ENCODE measurements around the gene RASAL2. TPM values are rescaled to one million over a fixed set of nuclear protein-coding genes. Genes with fewer than 3 reads are reported as not detected.

The RASAL2 gene
- total and polyA plus RNA-seq, 2 of the 13 experiments (the other 11 are each of a cell fraction or from before 2014, with no cell fraction given): 5.4 to 5.9 TPM

- no peaks in the 10 kb centered on the region for H4K20me1 ChIP-seq (ENCODE audit: insufficient read depth, low read length)
- ChIA-PET POLR2A (no interaction called here), CTCF (ENCODE audit: low intra/inter-chr PET ratio, low total read pairs) (no interaction called here)
- H3K27me3 ChIP-seq (ENCODE audit: control insufficient read depth in 1 of 2, insufficient read depth in 2 of 2, low read length in 2 of 2): no peaks in the 10 kb centered on the region
- ATAC-seq (no peak), DNase-seq (ENCODE audit: low spot score) (no peak), FAIRE-seq (no peak)
- no peak overlapping the region for H2AFZ ChIP-seq (ENCODE audit: low read length)
- in situ Hi-C loops (cut with HindIII; ENCODE audit: extremely low pct_ligation_motif_present, low pct_unique_long_range_greater_than_20kb): no loop called here
- H3K9me3 ChIP-seq (ENCODE audit: low read length): no peaks in the 10 kb centered on the region
- no peak overlapping the region for H3K27ac ChIP-seq (ENCODE audit: extremely low read length, insufficient read depth, low read length)
- no peak overlapping the region for H3K4me3 ChIP-seq (replicated peaks in 1 of 3; ENCODE audit: insufficient read depth in 1 of 3, low read depth in 2 of 3, low read length in 3 of 3)
- TF ChIP-seq FOXC1 (CRISPR knock-in tag; IDR thresholded peaks at IDR 0.05; ENCODE audit: borderline replicate concordance): no peak
- TF ChIP-seq BORCS8-MEF2B (CRISPR knock-in tag; IDR thresholded peaks at IDR 0.05): no peak
- no peak for TF ChIP-seq CCAR2 (optimal IDR thresholded peaks at IDR 0.05; ENCODE audit: low read depth, low read length)
- TF ChIP-seq LBX2 (CRISPR knock-in tag; IDR thresholded peaks at IDR 0.05; ENCODE audit: borderline replicate concordance): no peak
- no peak for TF ChIP-seq ZFX (CRISPR knock-in tag; IDR thresholded peaks at IDR 0.05; ENCODE audit: low read depth)
- TF ChIP-seq ZSCAN25 (CRISPR knock-in tag; IDR thresholded peaks at IDR 0.05): no peak
- TF ChIP-seq CBX5 (CRISPR knock-in tag; IDR thresholded peaks at IDR 0.05; ENCODE audit: borderline replicate concordance): no peak
- no peak for TF ChIP-seq THAP8 (CRISPR knock-in tag; IDR thresholded peaks at IDR 0.05; ENCODE audit: borderline replicate concordance)
- no peak for TF ChIP-seq ZBTB8A (CRISPR knock-in tag; IDR thresholded peaks at IDR 0.05; ENCODE audit: borderline replicate concordance, low read depth)
- TF ChIP-seq, protein P1, sequence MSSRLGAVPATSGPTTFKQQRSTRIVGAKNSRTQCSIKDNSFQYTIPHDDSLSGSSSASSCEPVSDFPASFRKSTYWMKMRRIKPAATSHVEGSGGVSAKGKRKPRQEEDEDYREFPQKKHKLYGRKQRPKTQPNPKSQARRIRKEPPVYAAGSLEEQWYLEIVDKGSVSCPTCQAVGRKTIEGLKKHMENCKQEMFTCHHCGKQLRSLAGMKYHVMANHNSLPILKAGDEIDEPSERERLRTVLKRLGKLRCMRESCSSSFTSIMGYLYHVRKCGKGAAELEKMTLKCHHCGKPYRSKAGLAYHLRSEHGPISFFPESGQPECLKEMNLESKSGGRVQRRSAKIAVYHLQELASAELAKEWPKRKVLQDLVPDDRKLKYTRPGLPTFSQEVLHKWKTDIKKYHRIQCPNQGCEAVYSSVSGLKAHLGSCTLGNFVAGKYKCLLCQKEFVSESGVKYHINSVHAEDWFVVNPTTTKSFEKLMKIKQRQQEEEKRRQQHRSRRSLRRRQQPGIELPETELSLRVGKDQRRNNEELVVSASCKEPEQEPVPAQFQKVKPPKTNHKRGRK (CRISPR knock-in tag; IDR thresholded peaks at IDR 0.05): no peak
- H3K4me2 ChIP-seq (ENCODE audit: low read depth, low read length): no peak overlapping the region
- H3K79me2 ChIP-seq (ENCODE audit: insufficient read depth, low read length): no peaks in the 10 kb centered on the region
- BruUV-seq (replicated peaks): no TSS peak
- no peak overlapping the region for H3K9ac ChIP-seq (ENCODE audit: insufficient read depth, low read depth, low read length)
- H3K4me1 ChIP-seq (ENCODE audit: insufficient read depth, low read length): no peaks in the 10 kb centered on the region
- peaks cover 0 to 7% of the 10 kb centered on the region in 2 experiments; a peak in 2 of 5 replicates for H3K36me3 ChIP-seq (replicated peaks in 1 of 2; ENCODE audit: control insufficient read depth in 1 of 2, insufficient read depth in 2 of 2, low read length in 2 of 2)
- intact Hi-C loops (cut with micrococcal nuclease; ENCODE audit: unreplicated experiment): no loop called here
Measured at GRCh38 chr1:178467837-178468236, 373.9 kb downstream of the RASAL2 start.

Data from HepG2 (cell line).